HEK293T (cell line): ENCODE measurements around the gene FYB1.
"Not testable (repeated sequence)": the region's sequence is repeated elsewhere in the genome, so short reads cannot be mapped to it uniquely, and the experiment has no call there.

Experiments
- CTBP1 ChIP-seq: fragments of 450-650 bp; IDR thresholded peaks from 2 replicates; pipeline ENCODE4 v1.6.1; 2016; ENCODE audit warnings: borderline replicate concordance
- FOXA1 ChIP-seq: fragments of 450-650 bp; IDR thresholded peaks from 2 replicates; pipeline ENCODE4 v1.6.1; 2016; ENCODE audit warnings: mild to moderate bottlenecking
- LEF1 ChIP-seq: fragments of 450-650 bp; IDR thresholded peaks from 2 replicates; pipeline ENCODE4 v1.6.1; 2017; ENCODE audit warnings: mild to moderate bottlenecking, borderline replicate concordance
- SP1 ChIP-seq: fragments of 450-650 bp; IDR thresholded peaks from 2 replicates; pipeline ENCODE4 v1.6.1; 2017
- SUZ12 ChIP-seq: fragments of 450-650 bp; IDR thresholded peaks from 2 replicates; pipeline ENCODE4 v1.6.1; 2016; ENCODE audit warnings: mild to moderate bottlenecking
- TARDBP ChIP-seq: fragments of 450-650 bp; IDR thresholded peaks from 2 replicates; pipeline ENCODE4 v1.6.1; 2016

DNA sequence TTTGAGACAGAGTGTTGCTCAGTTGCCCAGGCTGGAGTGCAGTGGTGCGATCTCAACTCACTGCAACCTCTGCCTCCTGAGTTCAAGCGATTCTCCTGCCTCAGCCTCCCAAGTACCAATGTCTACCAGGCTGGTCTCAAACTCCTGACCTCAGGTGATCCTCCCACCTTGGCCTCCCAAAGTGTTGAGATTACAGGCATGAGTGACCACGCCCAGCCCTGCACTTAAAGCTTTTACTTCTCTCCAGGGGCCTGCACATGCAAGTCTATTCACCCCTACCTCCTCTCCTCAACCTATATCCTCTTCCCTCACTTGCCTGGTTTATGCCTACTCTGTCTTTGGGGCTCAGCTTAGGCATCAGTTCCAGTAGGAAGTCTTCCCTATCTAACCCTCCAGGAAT lies 39.8 kb downstream of the FYB1 start:
- not testable (repeated sequence) for TF ChIP-seq SP1, SUZ12, FOXA1, CTBP1, TARDBP, LEF1
